Measurements from ENCODE around the gene STPG4.
"Not testable (repeated sequence)": the region's sequence is repeated elsewhere in the genome, so short reads cannot be mapped to it uniquely, and the experiment has no call there.

DNA sequence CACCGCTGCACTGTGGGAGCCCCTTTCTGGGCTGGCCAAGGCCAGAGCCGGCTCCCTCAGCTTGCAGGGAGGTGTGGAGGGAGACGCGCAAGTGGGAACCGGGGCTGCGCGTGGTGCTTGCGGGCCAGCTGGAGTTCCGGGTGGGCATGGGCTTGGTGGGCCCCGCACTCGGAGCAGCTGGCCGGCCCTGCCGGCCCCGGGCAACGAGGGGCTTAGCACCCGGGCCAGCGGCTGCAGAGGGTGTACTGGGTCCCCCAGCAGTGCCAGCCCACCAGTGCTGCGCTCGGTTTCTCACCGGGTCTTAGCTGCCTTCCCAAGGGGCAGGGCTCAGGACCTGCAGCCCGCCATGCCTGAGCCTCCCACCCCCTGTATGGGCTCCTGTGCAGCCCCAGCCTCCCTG, 47.9 kb downstream of the STPG4 start:
- TF ChIP-seq, protein P1, sequence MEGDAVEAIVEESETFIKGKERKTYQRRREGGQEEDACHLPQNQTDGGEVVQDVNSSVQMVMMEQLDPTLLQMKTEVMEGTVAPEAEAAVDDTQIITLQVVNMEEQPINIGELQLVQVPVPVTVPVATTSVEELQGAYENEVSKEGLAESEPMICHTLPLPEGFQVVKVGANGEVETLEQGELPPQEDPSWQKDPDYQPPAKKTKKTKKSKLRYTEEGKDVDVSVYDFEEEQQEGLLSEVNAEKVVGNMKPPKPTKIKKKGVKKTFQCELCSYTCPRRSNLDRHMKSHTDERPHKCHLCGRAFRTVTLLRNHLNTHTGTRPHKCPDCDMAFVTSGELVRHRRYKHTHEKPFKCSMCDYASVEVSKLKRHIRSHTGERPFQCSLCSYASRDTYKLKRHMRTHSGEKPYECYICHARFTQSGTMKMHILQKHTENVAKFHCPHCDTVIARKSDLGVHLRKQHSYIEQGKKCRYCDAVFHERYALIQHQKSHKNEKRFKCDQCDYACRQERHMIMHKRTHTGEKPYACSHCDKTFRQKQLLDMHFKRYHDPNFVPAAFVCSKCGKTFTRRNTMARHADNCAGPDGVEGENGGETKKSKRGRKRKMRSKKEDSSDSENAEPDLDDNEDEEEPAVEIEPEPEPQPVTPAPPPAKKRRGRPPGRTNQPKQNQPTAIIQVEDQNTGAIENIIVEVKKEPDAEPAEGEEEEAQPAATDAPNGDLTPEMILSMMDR (IDR thresholded peaks at IDR 0.05), result not testable (repeated sequence)
- TF ChIP-seq POLR2A (IDR thresholded peaks at IDR 0.05), result not testable (repeated sequence)

All from Peyer's patch (tissue), 4 donors.